Measurements from ENCODE around the gene ATP5PD.

ATP5PD gene

GRCh38 chr17:75041656-75042280 is 5.0 kb downstream of the ATP5PD start:
- in situ Hi-C loops (cut with HindIII; ENCODE audit: low sequenced_read_pairs): no loop called here
- TF ChIP-seq, protein P1, sequence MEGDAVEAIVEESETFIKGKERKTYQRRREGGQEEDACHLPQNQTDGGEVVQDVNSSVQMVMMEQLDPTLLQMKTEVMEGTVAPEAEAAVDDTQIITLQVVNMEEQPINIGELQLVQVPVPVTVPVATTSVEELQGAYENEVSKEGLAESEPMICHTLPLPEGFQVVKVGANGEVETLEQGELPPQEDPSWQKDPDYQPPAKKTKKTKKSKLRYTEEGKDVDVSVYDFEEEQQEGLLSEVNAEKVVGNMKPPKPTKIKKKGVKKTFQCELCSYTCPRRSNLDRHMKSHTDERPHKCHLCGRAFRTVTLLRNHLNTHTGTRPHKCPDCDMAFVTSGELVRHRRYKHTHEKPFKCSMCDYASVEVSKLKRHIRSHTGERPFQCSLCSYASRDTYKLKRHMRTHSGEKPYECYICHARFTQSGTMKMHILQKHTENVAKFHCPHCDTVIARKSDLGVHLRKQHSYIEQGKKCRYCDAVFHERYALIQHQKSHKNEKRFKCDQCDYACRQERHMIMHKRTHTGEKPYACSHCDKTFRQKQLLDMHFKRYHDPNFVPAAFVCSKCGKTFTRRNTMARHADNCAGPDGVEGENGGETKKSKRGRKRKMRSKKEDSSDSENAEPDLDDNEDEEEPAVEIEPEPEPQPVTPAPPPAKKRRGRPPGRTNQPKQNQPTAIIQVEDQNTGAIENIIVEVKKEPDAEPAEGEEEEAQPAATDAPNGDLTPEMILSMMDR (IDR thresholded peaks at IDR 0.05; ENCODE audit: low read depth, low read length): no peak

GRCh38 chr17:75039238-75039637 is 7.5 kb downstream of the ATP5PD start:
- TF ChIP-seq, protein P1 (IDR thresholded peaks at IDR 0.05; ENCODE audit: low read depth, low read length): no peak
- DNase-seq (ENCODE audit: low read depth, low spot score): no peak
- in situ Hi-C loops (cut with HindIII; ENCODE audit: low sequenced_read_pairs): no loop called here
- H3K4me3 ChIP-seq (ENCODE audit: low read depth, low read length): no peak overlapping the region

More at GRCh38 chr17:75041656-75042280, 5.0 kb downstream of the ATP5PD start:
- no peak overlapping the region for H3K4me3 ChIP-seq (ENCODE audit: low read depth, low read length)
- DNase-seq (ENCODE audit: low read depth, low spot score): no peak

- peak; percentile 51 for DNase-seq (ENCODE audit: low read depth, low spot score)
Measured at GRCh38 chr17:75036643-75037268, 10.0 kb downstream of the ATP5PD start.

DNA sequence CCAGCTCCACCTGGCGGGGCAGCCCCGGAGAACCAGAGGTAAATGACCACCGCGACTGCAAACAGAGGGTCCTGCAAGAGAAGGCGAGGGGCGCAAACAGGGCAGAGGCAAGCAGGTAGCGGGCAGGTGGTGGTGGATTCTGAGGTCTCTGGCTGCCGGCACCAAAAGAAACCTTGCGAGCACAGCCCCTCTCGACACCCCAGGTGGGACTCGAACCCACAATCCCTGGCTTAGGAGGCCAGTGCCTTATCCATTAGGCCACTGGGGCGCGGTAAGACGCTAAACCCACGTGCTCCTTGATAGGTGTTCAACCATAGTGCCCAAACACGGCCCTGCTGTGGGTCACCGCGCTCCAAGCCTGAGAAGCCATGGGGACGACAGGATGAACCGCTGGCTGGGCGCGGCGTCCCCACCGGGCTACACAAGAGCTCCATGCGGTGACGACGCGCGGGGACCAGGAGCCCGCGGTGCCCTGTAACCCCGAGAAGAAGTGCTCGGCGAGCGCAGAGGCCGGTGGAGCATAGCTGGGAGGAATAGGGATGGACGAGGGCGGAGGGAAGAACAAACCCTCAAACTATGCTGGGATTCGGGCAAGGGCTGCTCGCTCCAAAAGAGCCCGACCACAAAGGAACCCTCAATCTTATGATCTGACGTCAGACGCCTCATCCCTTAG is 12.4 kb downstream of the ATP5PD start:
- peak overlapping the region; percentile 85 for H3K4me3 ChIP-seq (ENCODE audit: low read depth, low read length)
- TF ChIP-seq, protein P1 (IDR thresholded peaks at IDR 0.05; ENCODE audit: low read depth, low read length): no peak
- in situ Hi-C loops (cut with HindIII; ENCODE audit: low sequenced_read_pairs): no loop called here
- peak; percentile 87 for DNase-seq (ENCODE audit: low read depth, low spot score)

More at GRCh38 chr17:75036643-75037268, 10.0 kb downstream of the ATP5PD start:
- H3K4me3 ChIP-seq (ENCODE audit: low read depth, low read length): no peak overlapping the region
- in situ Hi-C loops (cut with HindIII; ENCODE audit: low sequenced_read_pairs): no loop called here
- TF ChIP-seq, protein P1 (IDR thresholded peaks at IDR 0.05; ENCODE audit: low read depth, low read length): no peak

GRCh38 chr17:75033346-75034235 is 13.2 kb downstream of the ATP5PD start:
- TF ChIP-seq, protein P1 (IDR thresholded peaks at IDR 0.05; ENCODE audit: low read depth, low read length): no peak
- H3K4me3 ChIP-seq (ENCODE audit: low read depth, low read length): peak overlapping the region; percentile 85
- DNase-seq (ENCODE audit: low read depth, low spot score): peak; percentile 92
- in situ Hi-C loops (cut with HindIII; ENCODE audit: low sequenced_read_pairs): no loop called here

DNA sequence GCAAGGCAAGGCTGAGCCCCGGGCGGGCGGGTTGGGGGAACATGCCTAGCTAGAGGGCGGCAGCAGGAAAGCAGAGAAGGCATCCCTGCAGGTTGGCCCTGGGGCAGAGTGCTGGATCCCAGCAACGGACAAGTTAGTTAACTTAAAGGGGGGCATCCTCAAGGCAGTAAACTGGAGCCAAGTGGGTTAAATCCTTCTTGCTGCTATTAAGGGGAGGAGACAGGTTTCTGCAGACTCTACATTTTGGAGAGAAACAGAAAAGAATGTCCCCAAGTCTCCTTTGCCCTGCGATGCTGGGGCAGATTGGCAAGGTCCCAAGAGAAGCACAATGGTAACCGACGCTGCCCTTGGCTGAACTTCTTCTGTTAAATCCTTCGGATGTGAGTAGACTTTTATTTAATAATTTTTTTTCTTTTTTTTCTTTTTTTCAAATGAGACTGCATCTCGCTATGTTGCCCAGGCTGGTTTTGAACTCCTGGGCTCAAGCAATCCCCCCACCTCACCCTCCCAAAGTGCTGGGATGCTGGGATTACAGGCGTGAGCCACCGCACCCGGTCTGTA is 14.0 kb downstream of the ATP5PD start:
- in situ Hi-C loops (cut with HindIII; ENCODE audit: low sequenced_read_pairs): no loop called here
- H3K4me3 ChIP-seq (ENCODE audit: low read depth, low read length): peak overlapping the region; percentile 85
- TF ChIP-seq, protein P1 (IDR thresholded peaks at IDR 0.05; ENCODE audit: low read depth, low read length): no peak
- peak; percentile 11 for DNase-seq (ENCODE audit: low read depth, low spot score)

All from astrocyte of the spinal cord (primary cell).